Measurements from ENCODE around the gene PTPRN2.
"Not testable (repeated sequence)": the region's sequence is repeated elsewhere in the genome, so short reads cannot be mapped to it uniquely, and the experiment has no call there.

Gene PTPRN2

GRCh38 chr7:157737151-157738065 is 850.2 kb downstream of the PTPRN2 start:
- Mint-ChIP-seq H3K27me3 (peaks cover 20% of the 10 kb centered on the region), H3K36me3 (ENCODE audit: low read depth) (no peaks in the 10 kb centered on the region), H3K27ac (no peak overlapping the region), H3K4me3 (no peak overlapping the region), H3K4me1 (ENCODE audit: low read depth) (peaks cover 2% of the 10 kb centered on the region), H3K9me3 (no peaks in the 10 kb centered on the region)
- DNase-seq = no peak

GRCh38 chr7:157736341-157736740 is 851.3 kb downstream of the PTPRN2 start:
- no peaks in the 10 kb centered on the region for H3K36me3 Mint-ChIP-seq (ENCODE audit: low read depth)
- H3K27me3 Mint-ChIP-seq = peaks cover 18% of the 10 kb centered on the region
- H3K4me1 Mint-ChIP-seq (ENCODE audit: low read depth) = peaks cover 2% of the 10 kb centered on the region
- no peak for DNase-seq
- H3K9me3 Mint-ChIP-seq = no peaks in the 10 kb centered on the region
- H3K4me3 Mint-ChIP-seq = no peak overlapping the region
- no peak overlapping the region for H3K27ac Mint-ChIP-seq

GRCh38 chr7:157735826-157736225 is 851.8 kb downstream of the PTPRN2 start:
- DNase-seq = no peak
- no peak overlapping the region for H3K4me3 Mint-ChIP-seq
- peaks cover 17% of the 10 kb centered on the region for H3K27me3 Mint-ChIP-seq
- no peak overlapping the region for H3K27ac Mint-ChIP-seq
- no peaks in the 10 kb centered on the region for H3K36me3 Mint-ChIP-seq (ENCODE audit: low read depth)
- peaks cover 2% of the 10 kb centered on the region for H3K4me1 Mint-ChIP-seq (ENCODE audit: low read depth)
- no peaks in the 10 kb centered on the region for H3K9me3 Mint-ChIP-seq

- Mint-ChIP-seq H3K9me3 (no peaks in the 10 kb centered on the region), H3K27ac (no peak overlapping the region), H3K4me3 (no peak overlapping the region), H3K4me1 (ENCODE audit: low read depth) (peaks cover 2% of the 10 kb centered on the region), H3K36me3 (ENCODE audit: low read depth) (no peaks in the 10 kb centered on the region), H3K27me3 (peaks cover 10% of the 10 kb centered on the region)
- DNase-seq = no peak
These were observed 852.7 kb downstream of the PTPRN2 start for GRCh38 chr7:157734676-157735640.

- DNase-seq; H3K27ac Mint-ChIP-seq; H3K36me3 Mint-ChIP-seq (ENCODE audit: low read depth); H3K4me3 Mint-ChIP-seq; H3K9me3 Mint-ChIP-seq; H3K4me1 Mint-ChIP-seq (ENCODE audit: low read depth); H3K27me3 Mint-ChIP-seq: not testable (repeated sequence)
These were observed 853.7 kb downstream of the PTPRN2 start for GRCh38 chr7:157733760-157734395.

- Mint-ChIP-seq H3K4me1 (ENCODE audit: low read depth) (no peaks in the 10 kb centered on the region), H3K27ac (no peak overlapping the region), H3K36me3 (ENCODE audit: low read depth) (no peaks in the 10 kb centered on the region), H3K27me3 (peaks cover 3% of the 10 kb centered on the region), H3K9me3 (no peaks in the 10 kb centered on the region), H3K4me3 (no peak overlapping the region)
- DNase-seq = no peak
These were observed 856.5 kb downstream of the PTPRN2 start for GRCh38 chr7:157731126-157731525.

GRCh38 chr7:157730614-157731013 is 857.0 kb downstream of the PTPRN2 start:
- Mint-ChIP-seq H3K27me3 (peaks cover 3% of the 10 kb centered on the region), H3K36me3 (ENCODE audit: low read depth) (no peaks in the 10 kb centered on the region), H3K4me3 (no peak overlapping the region), H3K27ac (no peak overlapping the region), H3K4me1 (ENCODE audit: low read depth) (no peaks in the 10 kb centered on the region), H3K9me3 (no peaks in the 10 kb centered on the region)
- DNase-seq = no peak

- peaks cover 3% of the 10 kb centered on the region for H3K27me3 Mint-ChIP-seq
- H3K36me3 Mint-ChIP-seq (ENCODE audit: low read depth) = no peaks in the 10 kb centered on the region
- no peaks in the 10 kb centered on the region for H3K4me1 Mint-ChIP-seq (ENCODE audit: low read depth)
- no peaks in the 10 kb centered on the region for H3K9me3 Mint-ChIP-seq
- no peak for DNase-seq
- no peak overlapping the region for H3K4me3 Mint-ChIP-seq
- H3K27ac Mint-ChIP-seq = no peak overlapping the region
These were observed 858.1 kb downstream of the PTPRN2 start for GRCh38 chr7:157729566-157729965.

GRCh38 chr7:157727964-157728615 is 859.5 kb downstream of the PTPRN2 start:
- H3K27me3 Mint-ChIP-seq = peaks cover 17% of the 10 kb centered on the region
- no peak overlapping the region for H3K4me3 Mint-ChIP-seq
- no peaks in the 10 kb centered on the region for H3K4me1 Mint-ChIP-seq (ENCODE audit: low read depth)
- no peak for DNase-seq
- H3K27ac Mint-ChIP-seq = no peak overlapping the region
- no peaks in the 10 kb centered on the region for H3K9me3 Mint-ChIP-seq
- no peaks in the 10 kb centered on the region for H3K36me3 Mint-ChIP-seq (ENCODE audit: low read depth)

GRCh38 chr7:157726764-157727163 is 860.9 kb downstream of the PTPRN2 start:
- Mint-ChIP-seq H3K4me1 (ENCODE audit: low read depth) (no peaks in the 10 kb centered on the region), H3K4me3 (no peak overlapping the region), H3K27me3 (peaks cover 19% of the 10 kb centered on the region), H3K27ac (no peak overlapping the region), H3K9me3 (no peaks in the 10 kb centered on the region), H3K36me3 (ENCODE audit: low read depth) (no peaks in the 10 kb centered on the region)
- DNase-seq = no peak

GRCh38 chr7:157725312-157725711 is 862.3 kb downstream of the PTPRN2 start:
- not testable (repeated sequence) for H3K36me3 Mint-ChIP-seq (ENCODE audit: low read depth); H3K4me3 Mint-ChIP-seq

GRCh38 chr7:157723205-157723604 is 864.4 kb downstream of the PTPRN2 start:
- Mint-ChIP-seq H3K36me3 (ENCODE audit: low read depth) (no peaks in the 10 kb centered on the region), H3K27me3 (peaks cover 20% of the 10 kb centered on the region), H3K9me3 (no peaks in the 10 kb centered on the region), H3K27ac (no peak overlapping the region), H3K4me1 (ENCODE audit: low read depth) (no peaks in the 10 kb centered on the region), H3K4me3 (no peak overlapping the region)
- DNase-seq = no peak

More at GRCh38 chr7:157725312-157725711, 862.3 kb downstream of the PTPRN2 start:
- H3K4me1 Mint-ChIP-seq (ENCODE audit: low read depth); DNase-seq; H3K9me3 Mint-ChIP-seq; H3K27ac Mint-ChIP-seq: not testable (repeated sequence)
- H3K27me3 Mint-ChIP-seq = peaks cover 20% of the 10 kb centered on the region

GRCh38 chr7:157722137-157723060 is 865.2 kb downstream of the PTPRN2 start:
- no peaks in the 10 kb centered on the region for H3K36me3 Mint-ChIP-seq (ENCODE audit: low read depth)
- H3K4me1 Mint-ChIP-seq (ENCODE audit: low read depth) = no peaks in the 10 kb centered on the region
- no peak overlapping the region for H3K27ac Mint-ChIP-seq
- DNase-seq = no peak
- no peaks in the 10 kb centered on the region for H3K9me3 Mint-ChIP-seq
- H3K27me3 Mint-ChIP-seq = peaks cover 20% of the 10 kb centered on the region
- H3K4me3 Mint-ChIP-seq = no peak overlapping the region

Measured in activated T-cell treated with anti-CD3 and anti-CD28 coated beads, Interleukin-2, amount 50 U/mL, for 24 hours (primary cell).